HG02938 (cell line): ENCODE measurements around the gene EXOG.
"Not testable (repeated sequence)": the region's sequence is repeated elsewhere in the genome, so short reads cannot be mapped to it uniquely, and the experiment has no call there.

Experiments used
- ATAC-seq: cut with Tn5 transposase; IDR thresholded peaks from one replicate; pipeline ENCODE4 v1.9.1; 2021; ENCODE audit warnings: mild to moderate bottlenecking, moderate library complexity; ENCODE audit not compliant: unreplicated experiment

EXOG gene

DNA sequence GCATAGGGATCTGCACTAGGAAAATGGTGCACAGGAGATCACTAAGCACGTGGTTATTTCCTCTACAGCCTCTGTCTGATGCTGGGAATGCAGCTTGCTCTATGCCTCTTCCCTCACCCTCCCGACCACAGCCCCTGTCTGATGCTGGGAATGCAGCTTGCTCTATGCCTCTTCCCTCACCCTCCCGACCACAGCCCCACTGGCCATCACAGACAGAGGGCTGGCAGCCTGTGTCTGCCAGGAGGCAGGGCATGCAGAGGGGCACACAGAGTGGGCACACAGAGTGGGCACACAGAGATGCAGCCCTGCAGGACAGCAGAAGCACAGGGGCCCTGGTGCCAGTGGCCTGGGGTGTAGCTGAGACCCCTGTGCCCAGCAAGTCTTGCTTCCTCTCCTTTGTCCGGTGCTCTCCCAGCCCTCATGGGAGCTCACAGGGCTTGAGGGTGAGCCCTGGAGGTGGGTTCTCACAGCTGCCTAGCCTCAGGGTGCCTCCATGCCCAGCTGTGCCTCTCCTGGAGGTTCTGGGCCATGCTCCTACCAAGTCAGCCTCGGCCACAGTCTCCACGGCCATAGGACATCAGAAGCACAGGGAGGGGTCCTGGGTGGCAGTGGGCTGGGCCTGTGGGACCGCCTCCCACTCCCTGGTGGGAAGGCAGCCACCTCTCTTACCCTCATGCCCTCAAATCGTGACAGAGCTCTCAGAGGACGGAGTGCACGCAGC lies 65.8 kb downstream of the EXOG start:
- ATAC-seq = no peak

DNA sequence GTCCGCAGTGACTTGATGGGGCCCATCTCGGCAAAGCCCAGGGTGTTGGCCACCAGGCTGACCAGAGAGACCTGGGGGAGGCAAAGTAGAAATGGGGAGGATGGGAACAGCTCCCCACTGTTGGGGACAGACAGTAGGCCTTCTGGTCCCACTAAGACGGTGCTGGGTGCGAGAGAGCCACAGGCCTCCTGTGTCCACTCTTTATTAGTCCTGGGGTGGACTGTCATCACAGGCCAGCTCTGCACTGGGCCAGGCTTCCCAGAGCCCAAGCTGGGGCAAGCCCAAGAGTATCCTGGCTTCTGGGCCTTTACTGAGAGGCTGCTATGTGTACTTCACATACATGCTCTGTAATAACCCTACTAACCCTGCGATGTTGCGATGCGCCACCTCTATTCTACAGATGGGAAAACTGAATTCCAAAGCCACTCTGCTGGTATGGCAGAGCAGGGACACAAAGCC lies 66.4 kb downstream of the EXOG start:
- no peak for ATAC-seq

DNA sequence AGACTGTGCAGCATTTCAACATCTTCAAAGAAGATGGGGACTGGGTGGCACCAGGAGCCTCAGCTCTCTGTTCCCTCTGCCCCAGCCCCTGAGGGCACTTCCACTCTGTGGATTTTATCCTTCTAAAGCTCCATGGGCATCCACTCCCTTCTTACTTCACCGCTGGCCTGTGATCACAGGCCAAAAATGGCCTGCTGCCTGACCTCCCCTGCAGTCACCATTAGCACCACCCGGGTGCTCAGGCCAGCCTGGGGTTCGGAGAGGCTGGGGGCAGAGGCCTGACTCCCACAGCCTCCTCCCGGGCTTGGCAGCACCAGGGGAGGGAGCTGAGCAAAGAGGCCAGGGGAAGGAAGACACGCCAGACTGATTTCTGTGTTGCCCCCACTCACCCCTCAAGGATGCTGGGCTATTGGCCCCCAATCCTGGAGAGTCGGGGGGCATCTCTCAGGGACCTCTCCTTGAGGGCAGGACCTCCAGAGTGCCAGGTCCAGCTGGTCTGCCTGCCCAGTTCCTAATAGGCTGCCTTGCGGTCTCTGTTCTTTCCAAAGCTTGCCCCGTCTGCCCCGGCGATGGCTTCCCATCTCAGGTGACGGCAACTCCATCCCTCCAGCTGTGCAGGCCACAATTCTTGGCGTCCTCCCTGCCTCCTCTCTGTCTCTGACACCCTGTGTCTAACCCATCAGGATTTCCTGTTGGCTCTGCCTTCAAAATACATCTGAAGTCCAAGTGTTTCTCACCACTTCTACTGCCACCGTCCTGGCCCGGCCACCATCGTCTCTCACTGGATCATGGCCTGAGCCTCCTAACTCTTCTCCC lies 67.1 kb downstream of the EXOG start:
- ATAC-seq = no peak

DNA sequence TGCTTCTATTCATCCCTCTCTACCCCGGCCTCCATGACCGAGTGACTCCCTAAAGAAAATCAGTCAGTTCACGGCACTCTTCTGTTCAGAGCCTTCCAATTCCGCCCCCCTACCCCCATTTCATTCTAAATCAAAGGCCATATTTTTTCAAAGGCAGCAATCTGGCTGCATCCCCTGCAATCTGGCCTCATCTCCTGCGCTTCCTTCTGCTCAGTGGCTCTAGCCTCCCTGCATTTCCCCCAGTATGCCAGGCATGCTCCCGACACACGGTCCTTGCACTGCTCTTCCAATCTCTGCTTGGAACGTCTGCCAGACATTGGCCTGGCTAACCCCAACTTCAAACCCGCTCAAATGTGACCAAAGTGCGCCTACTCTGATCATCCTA lies 67.7 kb downstream of the EXOG start:
- no peak for ATAC-seq

DNA sequence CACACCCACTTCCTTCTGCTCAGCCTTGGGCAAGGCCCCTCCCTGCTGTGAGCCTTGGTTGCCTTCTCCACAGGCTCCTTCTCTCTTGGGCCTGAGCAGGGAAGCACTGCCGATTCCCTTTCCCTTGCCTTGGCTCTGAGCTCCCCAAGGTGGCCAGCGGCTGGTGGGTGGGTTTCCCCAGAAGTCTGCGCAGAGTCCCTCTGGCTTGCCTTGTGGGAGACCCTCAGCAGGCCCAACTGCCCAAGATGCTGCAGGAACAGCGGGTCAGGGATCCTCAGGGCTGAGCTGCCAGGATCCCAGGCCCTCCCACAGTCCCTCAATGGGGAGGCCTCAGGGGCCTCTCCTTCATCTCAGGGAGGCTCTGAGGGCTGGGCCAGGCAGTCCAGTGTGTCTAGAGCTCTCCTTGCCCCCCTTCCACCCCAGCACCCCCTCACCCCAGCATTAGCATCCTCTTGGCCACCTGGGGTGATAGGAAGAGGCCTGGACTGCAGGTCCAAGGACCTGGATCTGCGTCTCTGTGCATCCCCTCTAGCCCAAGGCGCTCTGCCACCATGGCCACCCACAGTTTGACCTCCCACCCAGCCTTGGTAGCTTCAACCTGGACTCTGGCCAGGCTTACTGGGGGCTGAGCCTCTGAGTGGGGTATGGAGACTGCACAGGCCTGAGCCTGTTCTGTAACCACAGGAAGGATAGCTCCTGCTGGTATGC lies 68.6 kb downstream of the EXOG start:
- no peak for ATAC-seq

DNA sequence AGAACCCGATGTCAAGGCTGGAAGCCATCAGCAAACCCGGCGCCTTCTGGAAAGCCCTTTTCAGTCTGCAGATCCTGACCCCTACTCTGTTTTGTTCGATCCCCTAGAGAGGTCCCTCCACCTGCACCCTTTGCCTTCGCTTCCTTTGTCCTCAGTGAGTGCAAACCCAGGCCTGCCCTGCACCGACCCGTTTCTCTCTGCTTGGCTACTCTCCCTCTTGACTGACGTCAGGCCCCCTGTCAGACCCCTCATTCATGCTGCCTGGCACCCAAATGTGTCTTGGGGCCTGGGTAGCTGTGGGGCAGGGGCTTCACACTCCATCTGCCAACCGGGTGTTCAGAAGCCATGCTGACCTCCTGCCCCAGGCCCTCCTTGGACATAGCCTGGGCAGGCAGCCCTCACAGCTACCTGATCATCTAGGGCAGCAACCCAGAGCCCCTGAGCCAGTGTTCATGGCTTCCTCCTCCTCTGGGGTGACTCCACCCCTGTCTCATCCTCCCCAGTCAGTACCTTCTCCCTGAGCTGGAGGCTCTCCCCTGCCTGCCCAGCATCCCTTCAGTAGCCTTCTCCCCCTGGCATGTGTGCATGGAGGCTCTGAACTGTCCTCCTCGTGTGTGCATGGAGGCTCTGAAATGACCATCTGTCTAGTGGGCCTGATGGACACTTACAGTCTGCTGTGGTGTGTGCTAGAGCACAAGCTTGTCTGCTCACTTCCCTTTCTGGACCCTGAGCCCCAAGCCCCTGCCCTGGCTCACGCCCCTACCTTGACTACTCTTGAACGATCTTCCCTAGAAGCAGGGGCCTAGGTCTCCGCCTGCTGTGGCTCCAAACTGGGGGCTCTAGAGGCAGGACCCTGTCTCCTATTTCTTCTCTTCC lies 69.4 kb downstream of the EXOG start:
- ATAC-seq = no peak

DNA sequence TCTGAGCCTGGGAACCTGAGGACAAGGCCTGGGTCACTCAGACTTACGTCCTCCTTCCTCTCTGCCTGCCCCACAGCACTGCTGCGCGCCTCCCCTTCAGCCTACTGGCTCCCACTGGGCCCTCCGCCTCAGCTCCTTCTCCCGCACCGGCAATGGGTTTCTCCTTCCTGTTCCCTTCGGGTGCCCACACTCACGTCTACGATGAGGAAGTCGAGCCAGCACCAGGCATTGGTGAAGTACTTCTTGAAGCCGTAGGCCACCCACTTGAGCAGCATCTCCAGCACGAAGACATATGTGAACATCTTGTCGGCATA lies 70.0 kb downstream of the EXOG start:
- ATAC-seq = no peak

DNA sequence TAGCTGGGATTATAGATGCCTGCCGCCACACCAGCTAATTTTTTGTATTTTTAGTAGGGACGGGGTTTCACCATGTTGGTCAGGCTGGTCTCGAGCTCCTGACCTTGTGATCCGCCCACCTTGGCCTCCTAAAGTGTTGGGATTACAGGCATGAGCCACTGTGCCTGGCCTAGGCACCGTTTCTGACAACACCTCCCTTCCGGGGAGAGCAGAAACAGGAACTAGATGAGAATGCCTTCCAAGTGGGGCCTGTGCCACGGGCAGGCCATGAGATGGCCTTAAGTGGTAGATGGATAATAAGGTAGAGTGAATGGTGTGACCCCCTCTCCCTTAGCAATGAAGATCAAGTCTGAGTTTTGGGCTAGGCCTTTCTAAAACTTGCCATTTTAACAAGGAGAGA lies 70.7 kb downstream of the EXOG start:
- not testable (repeated sequence) for ATAC-seq

DNA sequence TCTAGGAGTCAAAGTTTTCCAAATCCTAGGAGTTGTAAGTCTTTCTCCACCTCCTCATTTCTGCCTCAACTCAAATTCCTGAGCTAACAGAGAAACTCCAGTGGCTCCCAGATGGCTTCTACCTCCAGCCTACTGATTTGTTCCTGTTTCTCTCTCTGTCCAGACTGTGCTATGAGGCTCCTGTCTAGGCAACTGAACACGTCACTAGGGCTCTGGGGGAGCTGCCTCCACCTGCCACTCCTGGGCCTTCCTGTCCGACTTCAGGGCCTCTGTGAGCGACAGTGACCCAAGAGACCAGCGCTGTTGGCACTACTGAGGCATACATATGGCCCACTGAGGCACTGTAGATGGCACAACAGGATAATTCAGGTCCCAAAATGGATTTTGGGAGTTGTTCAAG lies 71.4 kb downstream of the EXOG start:
- ATAC-seq = no peak

DNA sequence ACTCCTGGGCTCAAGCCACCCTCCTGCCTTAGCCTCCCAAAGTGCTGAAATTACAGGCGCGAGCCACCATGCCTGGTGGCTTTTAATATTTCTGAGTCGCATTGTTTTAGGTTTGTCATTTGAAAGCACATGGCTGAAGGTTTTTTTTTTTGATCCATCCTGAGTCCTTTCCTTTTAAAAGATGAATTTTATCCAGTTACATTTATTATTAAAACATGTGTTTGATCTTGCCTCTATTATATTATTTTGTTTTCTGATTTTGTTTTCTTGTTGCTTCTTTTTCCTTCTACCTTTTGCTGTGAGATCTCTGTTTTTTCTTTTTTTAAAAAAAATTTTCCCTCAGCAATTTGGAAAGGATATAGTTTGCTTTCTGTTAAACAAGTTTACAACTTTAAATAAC lies 77.0 kb downstream of the EXOG start:
- no peak for ATAC-seq

DNA sequence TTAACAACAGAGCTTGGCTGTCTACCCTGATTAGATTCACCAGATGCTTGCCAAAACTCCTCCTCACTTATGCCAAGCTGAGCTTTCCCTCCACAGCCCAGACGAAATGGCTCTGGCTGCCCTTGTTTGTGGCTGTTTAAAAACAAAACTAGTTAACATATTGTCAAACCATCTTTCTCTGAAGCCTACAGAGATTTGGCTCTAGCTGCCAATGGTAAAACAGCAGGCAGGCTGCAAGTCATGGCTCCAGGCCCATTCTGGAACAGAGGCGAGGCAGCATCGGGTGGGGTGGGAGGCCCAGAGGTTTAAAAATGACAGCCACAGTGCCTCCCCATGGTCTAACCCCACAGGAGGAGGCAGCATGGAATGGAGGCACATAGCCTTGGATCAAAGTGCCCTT lies 77.4 kb downstream of the EXOG start:
- ATAC-seq = no peak

DNA sequence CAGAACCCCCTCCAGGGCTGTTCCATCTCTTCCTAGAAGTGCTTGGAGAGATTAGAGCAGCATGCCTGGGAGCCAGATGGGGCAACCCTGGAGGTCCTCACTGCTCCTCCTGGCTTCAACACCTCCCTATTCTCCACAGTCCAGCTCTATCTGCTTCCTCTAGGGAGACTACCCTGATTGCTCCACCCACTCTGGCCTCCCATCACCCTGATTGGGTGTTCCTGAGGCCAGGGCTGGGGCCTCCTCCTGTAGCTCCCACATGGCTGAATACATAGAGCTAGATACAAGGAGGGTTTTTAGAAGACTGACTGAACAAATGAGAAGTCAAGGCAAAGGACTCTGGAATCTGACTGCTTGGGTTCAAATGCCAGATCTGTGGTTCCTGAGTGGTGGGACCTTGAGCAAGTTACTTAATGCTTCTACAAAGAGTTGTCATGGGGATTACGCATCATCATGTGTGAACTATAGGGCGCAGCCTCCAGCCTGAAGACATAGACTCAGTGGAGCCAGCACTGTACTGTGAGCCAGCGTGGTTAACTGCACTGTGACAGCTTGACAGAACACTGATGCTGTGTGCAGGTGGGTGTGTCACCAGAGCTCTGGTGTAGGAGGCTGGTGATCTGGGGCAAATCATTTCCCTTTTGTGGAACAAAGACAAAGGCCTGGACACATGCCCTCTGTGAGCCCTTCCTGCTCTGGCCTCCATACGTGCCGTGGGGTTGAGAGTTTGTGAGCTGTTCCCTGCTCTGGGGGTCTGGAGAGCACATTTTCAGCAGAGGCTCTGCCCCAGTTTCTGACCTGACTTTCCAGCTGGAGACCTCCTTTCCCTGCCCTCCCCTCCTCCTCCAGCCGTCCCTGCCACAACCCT lies 78.5 kb downstream of the EXOG start:
- no peak for ATAC-seq

DNA sequence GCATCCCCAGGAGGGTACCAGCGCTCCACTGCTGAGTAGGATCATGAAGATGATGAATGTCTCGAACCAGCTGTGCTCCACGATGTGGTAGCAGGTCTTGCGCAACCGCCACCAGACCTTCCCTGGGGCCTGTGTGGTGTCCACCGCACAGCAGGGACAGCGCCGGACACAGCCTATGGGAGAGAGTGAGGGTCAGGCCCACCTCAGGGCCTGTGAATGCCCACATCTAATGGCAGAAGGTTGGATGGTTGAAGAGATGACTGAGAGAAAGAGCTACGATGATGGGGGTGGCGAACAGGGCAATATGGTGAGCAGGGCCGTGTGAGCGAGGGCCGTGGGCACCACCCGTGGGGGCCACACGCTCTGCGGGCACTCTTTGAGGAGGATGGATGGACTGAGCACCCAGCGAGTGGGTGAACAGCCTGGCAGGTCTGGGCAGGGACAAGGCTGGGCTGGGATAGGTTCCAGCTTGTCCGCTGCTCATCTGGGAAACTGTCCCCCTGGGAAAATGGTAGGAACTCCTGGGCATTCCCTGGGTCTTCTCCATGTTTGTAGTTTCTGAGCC lies 79.2 kb downstream of the EXOG start:
- ATAC-seq = no peak
